ENCODE measurements around the gene TSHZ2.

TSHZ2 gene

GRCh38 chr20:53379833-53380120 lies 407.6 kb downstream of the TSHZ2 start:
- CTCF ChIA-PET = no interaction called here
- TF ChIP-seq SUZ12 (IDR thresholded peaks at IDR 0.05) (no peak), ELF4 (IDR thresholded peaks at IDR 0.05) (no peak), ZNF384 (IDR thresholded peaks at IDR 0.05) (no peak), FOXA1 (IDR thresholded peaks at IDR 0.05) (no peak), SP1 (IDR thresholded peaks at IDR 0.05) (no peak), LEF1 (IDR thresholded peaks at IDR 0.05; ENCODE audit: borderline replicate concordance) (no peak), FOXM1 (IDR thresholded peaks at IDR 0.05; ENCODE audit: borderline replicate concordance) (no peak), CTBP1 (IDR thresholded peaks at IDR 0.05; ENCODE audit: borderline replicate concordance) (no peak), HDGF (IDR thresholded peaks at IDR 0.05; ENCODE audit: borderline replicate concordance) (no peak), PKNOX1 (IDR thresholded peaks at IDR 0.05) (no peak), ARNT (IDR thresholded peaks at IDR 0.05) (no peak), BHLHE40 (IDR thresholded peaks at IDR 0.05; ENCODE audit: borderline replicate concordance) (no peak), NFRKB (IDR thresholded peaks at IDR 0.05) (no peak), TARDBP (IDR thresholded peaks at IDR 0.05) (no peak), FOXK2 (IDR thresholded peaks at IDR 0.05) (no peak), L3MBTL2 (conservative IDR thresholded peaks at IDR 0.05) (no peak)
- POLR2A ChIA-PET = no interaction called here
- no peak for DNase-seq (ENCODE audit: extremely low spot score)

GRCh38 chr20:53381568-53382262 lies 409.6 kb downstream of the TSHZ2 start:
- no peak for DNase-seq (ENCODE audit: extremely low spot score)
- CTCF ChIA-PET = no interaction called here

GRCh38 chr20:53382263-53382844 lies 410.2 kb downstream of the TSHZ2 start:
- ChIA-PET POLR2A (no interaction called here), CTCF (no interaction called here)
- DNase-seq (ENCODE audit: extremely low spot score) = no peak
- TF ChIP-seq SP1 (IDR thresholded peaks at IDR 0.05) = no peak
- no peak for TF ChIP-seq ELF4 (IDR thresholded peaks at IDR 0.05)
- no peak for TF ChIP-seq BHLHE40 (IDR thresholded peaks at IDR 0.05; ENCODE audit: borderline replicate concordance)
- no peak for TF ChIP-seq CTBP1 (IDR thresholded peaks at IDR 0.05; ENCODE audit: borderline replicate concordance)
- TF ChIP-seq LEF1 (IDR thresholded peaks at IDR 0.05; ENCODE audit: borderline replicate concordance) = no peak
- no peak for TF ChIP-seq SUZ12 (IDR thresholded peaks at IDR 0.05)
- no peak for TF ChIP-seq ARNT (IDR thresholded peaks at IDR 0.05)

More at GRCh38 chr20:53381568-53382262, 409.6 kb downstream of the TSHZ2 start:
- TF ChIP-seq SUZ12 (IDR thresholded peaks at IDR 0.05) (no peak), HDGF (IDR thresholded peaks at IDR 0.05; ENCODE audit: borderline replicate concordance) (no peak), FOXK2 (IDR thresholded peaks at IDR 0.05) (no peak), ZNF384 (IDR thresholded peaks at IDR 0.05) (no peak), BHLHE40 (IDR thresholded peaks at IDR 0.05; ENCODE audit: borderline replicate concordance) (no peak), ELF4 (IDR thresholded peaks at IDR 0.05) (no peak), NFRKB (IDR thresholded peaks at IDR 0.05) (no peak), L3MBTL2 (conservative IDR thresholded peaks at IDR 0.05) (no peak), CTBP1 (IDR thresholded peaks at IDR 0.05; ENCODE audit: borderline replicate concordance) (no peak), SP1 (IDR thresholded peaks at IDR 0.05) (no peak), TARDBP (IDR thresholded peaks at IDR 0.05) (no peak), FOXA1 (IDR thresholded peaks at IDR 0.05) (no peak), FOXM1 (IDR thresholded peaks at IDR 0.05; ENCODE audit: borderline replicate concordance) (no peak), LEF1 (IDR thresholded peaks at IDR 0.05; ENCODE audit: borderline replicate concordance) (no peak), ARNT (IDR thresholded peaks at IDR 0.05) (no peak), PKNOX1 (IDR thresholded peaks at IDR 0.05) (no peak)
- POLR2A ChIA-PET = no interaction called here

GRCh38 chr20:53383916-53384315 lies 411.8 kb downstream of the TSHZ2 start:
- TF ChIP-seq FOXK2 (IDR thresholded peaks at IDR 0.05) (no peak), ARNT (IDR thresholded peaks at IDR 0.05) (no peak), CTBP1 (IDR thresholded peaks at IDR 0.05; ENCODE audit: borderline replicate concordance) (no peak), HDGF (IDR thresholded peaks at IDR 0.05; ENCODE audit: borderline replicate concordance) (no peak), ELF4 (IDR thresholded peaks at IDR 0.05) (no peak), ZNF384 (IDR thresholded peaks at IDR 0.05) (no peak), LEF1 (IDR thresholded peaks at IDR 0.05; ENCODE audit: borderline replicate concordance) (no peak), BHLHE40 (IDR thresholded peaks at IDR 0.05; ENCODE audit: borderline replicate concordance) (no peak), PKNOX1 (IDR thresholded peaks at IDR 0.05) (no peak), L3MBTL2 (conservative IDR thresholded peaks at IDR 0.05) (no peak), SP1 (IDR thresholded peaks at IDR 0.05) (no peak), FOXM1 (IDR thresholded peaks at IDR 0.05; ENCODE audit: borderline replicate concordance) (no peak), FOXA1 (IDR thresholded peaks at IDR 0.05) (no peak)

DNA sequence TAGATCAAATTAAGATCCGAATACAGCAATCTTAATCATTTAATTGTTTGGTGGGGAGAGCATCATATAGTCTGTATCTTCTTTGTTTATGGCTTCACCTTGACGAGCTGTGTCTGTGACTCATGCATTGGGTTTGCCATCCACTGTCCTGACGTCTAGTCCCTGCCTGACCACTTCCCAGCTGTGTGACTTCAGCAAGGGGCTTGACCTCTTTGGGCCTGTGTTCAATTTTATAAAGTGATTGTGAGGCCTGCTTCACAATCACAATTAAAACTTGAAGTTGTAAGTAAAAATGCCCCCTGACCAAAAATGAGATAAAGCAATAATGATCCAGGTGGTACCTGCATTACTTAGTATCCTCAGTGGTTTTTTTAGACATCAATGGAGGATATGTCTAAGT lies 412.2 kb downstream of the TSHZ2 start:
- CTCF ChIA-PET = no interaction called here
- TF ChIP-seq BHLHE40 (IDR thresholded peaks at IDR 0.05; ENCODE audit: borderline replicate concordance) = no peak
- TF ChIP-seq ZNF384 (IDR thresholded peaks at IDR 0.05) = no peak
- TF ChIP-seq HDGF (IDR thresholded peaks at IDR 0.05; ENCODE audit: borderline replicate concordance) = no peak
- TF ChIP-seq PKNOX1 (IDR thresholded peaks at IDR 0.05) = no peak
- TF ChIP-seq NFRKB (IDR thresholded peaks at IDR 0.05) = no peak
- no peak for TF ChIP-seq FOXM1 (IDR thresholded peaks at IDR 0.05; ENCODE audit: borderline replicate concordance)
- TF ChIP-seq ELF4 (IDR thresholded peaks at IDR 0.05) = no peak
- no peak for TF ChIP-seq FOXA1 (IDR thresholded peaks at IDR 0.05)
- TF ChIP-seq SP1 (IDR thresholded peaks at IDR 0.05) = no peak
- TF ChIP-seq L3MBTL2 (conservative IDR thresholded peaks at IDR 0.05) = no peak
- TF ChIP-seq FOXK2 (IDR thresholded peaks at IDR 0.05) = no peak
- no peak for TF ChIP-seq SUZ12 (IDR thresholded peaks at IDR 0.05)
- TF ChIP-seq LEF1 (IDR thresholded peaks at IDR 0.05; ENCODE audit: borderline replicate concordance) = no peak
- TF ChIP-seq CTBP1 (IDR thresholded peaks at IDR 0.05; ENCODE audit: borderline replicate concordance) = no peak
- DNase-seq (ENCODE audit: extremely low spot score) = no peak
- POLR2A ChIA-PET = no interaction called here

More at GRCh38 chr20:53383916-53384315, 411.8 kb downstream of the TSHZ2 start:
- DNase-seq (ENCODE audit: extremely low spot score) = no peak
- CTCF ChIA-PET = interaction anchor here (0.6 kb wide), 1 partner anchor 9 kb away, joined by 4 read pairs; no protein-coding TSS in a partner anchor
- POLR2A ChIA-PET = no interaction called here

Data from HEK293T (cell line).